GM12878 (cell line): ENCODE results near the gene ARID3A. TPM values are rescaled to one million over a fixed set of nuclear protein-coding genes. Genes with fewer than 3 reads are reported as not detected.

ENCODE experiments used
- ATAC-seq: fragments of 200-7000 bp; cut with Tn5 transposase; 3 replicates; pipeline ENCODE4 v1.9.1; 2020; ENCODE audit warnings: mild to moderate bottlenecking, moderate library complexity
- BruUV-seq: library from RNA; stranded (reverse); fragments of 400-500 nt; replicated peaks from 2 replicates; lab custom pipeline; 2021; lab: Mats Ljungman, UMichigan
- CTCF ChIA-PET: fragments of 300-600 bp; sonication (Branson Sonifier 250); formaldehyde crosslinking; extraction: SDS; loops from one replicate; lab custom pipeline; 2021; ENCODE audit warnings: inconsistent platforms; lab: Yijun Ruan, JAX
- POLR2A ChIA-PET: fragments of 350-600 bp; formaldehyde crosslinking; extraction: SDS; loops from one replicate; lab custom pipeline; 2021; ENCODE audit warnings: inconsistent platforms; lab: Charles Lee
- RAD21 ChIA-PET: fragments of 300-600 bp; sonication (Branson Sonifier 250); formaldehyde crosslinking; loops from one replicate; lab custom pipeline; 2023; ENCODE audit warnings: antibody characterized with exemption; ENCODE audit not compliant: unreplicated experiment; lab: Charles Lee
- SMC1A ChIA-PET: fragments of 300-600 bp; sonication (Branson Sonifier 250); formaldehyde crosslinking; loops from one replicate; lab custom pipeline; 2023; ENCODE audit not compliant: unreplicated experiment, uncharacterized antibody; lab: Charles Lee
- DNase-seq: peaks from one replicate; pipeline ENCODE4 v3.0.0-alpha.2; 2011; ENCODE audit warnings: low read depth, low spot score
- FAIRE-seq: peaks from 3 replicates; lab custom pipeline; 2011; peaks lifted over from hg19 to GRCh38; lab: Jason Lieb, UNC
- H2AFZ ChIP-seq: 2 replicates; pipeline ENCODE4 v1.6.0; 2011; ENCODE audit warnings: low read depth, low read length, control low read depth; ENCODE audit not compliant: control insufficient read depth
- H3K27ac ChIP-seq: 2 replicates; pipeline ENCODE4 v1.5.1; 2011; ENCODE audit warnings: control low read depth; ENCODE audit not compliant: control insufficient read depth, insufficient read depth
- H3K27me3 ChIP-seq, 2 experiments: replicated peaks in 1 of 2; 2 replicates each; pipeline versions ENCODE4 v1.6.0 to v1.6.1; 2011; ENCODE audit warnings: low read length in 1 of 2; ENCODE audit not compliant: control insufficient read depth in 2 of 2, insufficient read depth in 2 of 2
- H3K36me3 ChIP-seq, 2 experiments: 2 replicates each; pipeline ENCODE4 v1.5.1; 2011; ENCODE audit warnings: low read length in 1 of 2; ENCODE audit not compliant: control insufficient read depth in 2 of 2, insufficient read depth in 2 of 2
- H3K4me1 ChIP-seq: 2 replicates; pipeline ENCODE4 v1.6.1; 2011; ENCODE audit warnings: mild to moderate bottlenecking, low read length, moderate library complexity, mixed read lengths; ENCODE audit not compliant: control insufficient read depth, insufficient read depth
- H3K4me2 ChIP-seq: 2 replicates; pipeline ENCODE4 v1.6.0; 2011; ENCODE audit warnings: control low read depth; ENCODE audit not compliant: control insufficient read depth, insufficient read depth
- H3K4me3 ChIP-seq: fragments of 200-600 bp; sonication (generic); 2 replicates; pipeline ENCODE4 v1.5.1; 2016
- H3K79me2 ChIP-seq: 2 replicates; pipeline ENCODE4 v1.6.0; 2011; ENCODE audit warnings: low read length; ENCODE audit not compliant: control insufficient read depth, insufficient read depth
- H3K9ac ChIP-seq: 2 replicates; pipeline ENCODE4 v1.8.0; 2011; ENCODE audit warnings: low read length, control low read depth, mixed read lengths; ENCODE audit not compliant: control insufficient read depth, insufficient read depth
- H3K9me3 ChIP-seq: replicated peaks from 3 replicates; pipeline ENCODE4 v1.5.1; 2011; ENCODE audit warnings: mild to moderate bottlenecking, low read length; ENCODE audit not compliant: control insufficient read depth, insufficient read depth
- H4K20me1 ChIP-seq: 2 replicates; pipeline ENCODE4 v1.6.0; 2011; ENCODE audit not compliant: control insufficient read depth, insufficient read depth
- ATF2 ChIP-seq: IDR thresholded peaks from 2 replicates; pipeline ENCODE4 v1.6.1; 2012; ENCODE audit warnings: low read length, inconsistent platforms
- CREB1 ChIP-seq: IDR thresholded peaks from 2 replicates; pipeline ENCODE4 v1.6.1; 2012; ENCODE audit warnings: low read depth, mild to moderate bottlenecking, inconsistent platforms
- E4F1 ChIP-seq: fragments of 450-650 bp; IDR thresholded peaks from 2 replicates; pipeline ENCODE4 v1.6.1; 2018; ENCODE audit warnings: borderline replicate concordance, mild to moderate bottlenecking; ENCODE audit not compliant: partially characterized antibody
- FOXK2 ChIP-seq: fragments of 450-650 bp; IDR thresholded peaks from 2 replicates; pipeline ENCODE4 v1.6.1; 2017; ENCODE audit warnings: mild to moderate bottlenecking, moderate library complexity
- KAT2A ChIP-seq: conservative IDR thresholded peaks from 2 replicates; pipeline ENCODE4 v1.6.1; 2011; ENCODE audit warnings: low read depth, low read length; ENCODE audit not compliant: control insufficient read depth
- NBN ChIP-seq: fragments of 450-650 bp; IDR thresholded peaks from 2 replicates; pipeline ENCODE4 v1.6.1; 2016
- PAX5 ChIP-seq: IDR thresholded peaks from 2 replicates; pipeline ENCODE4 v1.6.1; 2011; ENCODE audit warnings: low read depth, low read length, borderline replicate concordance
- TCF12 ChIP-seq: IDR thresholded peaks from 2 replicates; pipeline ENCODE4 v1.6.1; 2011; ENCODE audit warnings: low read depth, mild to moderate bottlenecking, low read length
- WGBS: methylation state at CpG from one replicate; pipeline ENCODE4 v1.1.6; 2016; ENCODE audit warnings: low lambda C conversion rate; ENCODE audit not compliant: insufficient replicate concordance, insufficient coverage; ENCODE audit errors: missing lambda C conversion rate; 5-methylcytosine and 5-hydroxymethylcytosine counted together
- in situ Hi-C: fragments of 300-500 bp; cut with MboI; formaldehyde crosslinking; loops from 9 replicates; pipeline ENCODE4 v1.14.3; 2018; ENCODE audit warnings: mixed read lengths
- intact Hi-C: fragments of 100-400 bp; cut with micrococcal nuclease; formaldehyde crosslinking; loops from one replicate; pipeline ENCODE4 v1.14.2; 2022; ENCODE audit not compliant: unreplicated experiment
- polyA plus RNA-seq, 11 experiments: library from polyadenylated mRNA; depleted of rRNA in 4 of 11; unstranded in 6 of 11; stranded (reverse) in 5 of 11; fragments of >200 nt; fragmentation: Nextera tagmentation in 4 of 11; fragmentation: Illumina TruSeq in 1 of 11; extraction: Ambion mirVana in 4 of 11; extraction: Trizol in 1 of 11; gene quantifications; 1 replicate in 1 of 11; 2 replicates in 10 of 11; pipeline versions ENCODE4 v1.2.1 to v1.2.3, GENCODE V29; 2011 to 2016; ENCODE audit warnings: inconsistent platforms in 2 of 11, missing spikeins in 2 of 11, low read depth in 1 of 11
- total RNA-seq, 4 experiments: library from RNA; depleted of rRNA in 3 of 4; stranded (reverse); fragments of >200 nt in 3 of 4; fragmentation: Illumina TruSeq in 1 of 4; extraction: Trizol in 1 of 4; gene quantifications; 2 replicates each; pipeline versions ENCODE4 v1.2.1 to v1.2.3, GENCODE V29; 2013 to 2021
- TF ChIP-seq, protein P1 (sequence below): fragments of 150-350 bp; IDR thresholded peaks from 2 replicates; pipeline ENCODE4 v1.6.1; 2016; ENCODE audit warnings: low read depth, low read length
- TF ChIP-seq, protein P2 (sequence below): fragments of 450-650 bp; IDR thresholded peaks from 2 replicates; pipeline ENCODE4 v1.6.1; 2018; ENCODE audit warnings: mild to moderate bottlenecking, low read depth, moderate library complexity; ENCODE audit not compliant: partially characterized antibody
- TF ChIP-seq, protein P3 (sequence below): IDR thresholded peaks from 2 replicates; pipeline ENCODE4 v1.6.1; 2011; ENCODE audit warnings: low read depth, mild to moderate bottlenecking, low read length, moderate library complexity, borderline replicate concordance; ENCODE audit errors: extremely low read depth

The ARID3A gene
- total and polyA plus RNA-seq, 10 of the 15 experiments (the other 5 are each of a cell fraction or from before 2014, with no cell fraction given), result 0.76 to 70.0 (median 16.7) TPM

GRCh38 chr19:996051-996838, 70.4 kb downstream of the ARID3A start:
- 25% methylated on average over 51 of the region's 64 CpGs for WGBS
- H3K4me2 ChIP-seq, result peak overlapping the region; percentile 27; the same call in 1 of the 2 replicates
- H3K9me3 ChIP-seq, result no peaks in the 10 kb centered on the region
- no peaks in the 10 kb centered on the region for H4K20me1 ChIP-seq
- SMC1A ChIA-PET, result no interaction called here
- FAIRE-seq, result no peak
- ATAC-seq, result peak; percentile 32
- H3K4me1 ChIP-seq, result no peaks in the 10 kb centered on the region; the same call in 1 of the 2 replicates
- no peak overlapping the region for H2AFZ ChIP-seq
- RAD21 ChIA-PET, result interaction anchor here (1.8 to 3.3 kb wide), 2 partner anchors 12 to 73 kb away, joined by 7 to 11 read pairs; partner anchors contain the start of gene WDR18
- POLR2A ChIA-PET, result interaction anchor here (1.5 kb wide), 1 partner anchor 11 kb away, joined by 3 read pairs; no protein-coding TSS in a partner anchor
- H3K9ac ChIP-seq, result no peak overlapping the region
- H3K36me3 ChIP-seq, result no peaks in the 10 kb centered on the region; a peak in 2 of 4 replicates
- H3K4me3 ChIP-seq, result no peak overlapping the region
- no peaks in the 10 kb centered on the region for H3K79me2 ChIP-seq
- no peak for DNase-seq
- CTCF ChIA-PET, result no interaction called here
- in situ Hi-C loops, result no loop called here
- intact Hi-C loops, result loop anchor here (5.0 kb wide), 1 partner anchor 134 kb away; no protein-coding TSS in a partner anchor
- no TSS peak for BruUV-seq
- no peak overlapping the region for H3K27ac ChIP-seq
- peaks cover 3% of the 10 kb centered on the region in 2 experiments; a peak in 3 of 4 replicates for H3K27me3 ChIP-seq
- TF ChIP-seq, protein P1, sequence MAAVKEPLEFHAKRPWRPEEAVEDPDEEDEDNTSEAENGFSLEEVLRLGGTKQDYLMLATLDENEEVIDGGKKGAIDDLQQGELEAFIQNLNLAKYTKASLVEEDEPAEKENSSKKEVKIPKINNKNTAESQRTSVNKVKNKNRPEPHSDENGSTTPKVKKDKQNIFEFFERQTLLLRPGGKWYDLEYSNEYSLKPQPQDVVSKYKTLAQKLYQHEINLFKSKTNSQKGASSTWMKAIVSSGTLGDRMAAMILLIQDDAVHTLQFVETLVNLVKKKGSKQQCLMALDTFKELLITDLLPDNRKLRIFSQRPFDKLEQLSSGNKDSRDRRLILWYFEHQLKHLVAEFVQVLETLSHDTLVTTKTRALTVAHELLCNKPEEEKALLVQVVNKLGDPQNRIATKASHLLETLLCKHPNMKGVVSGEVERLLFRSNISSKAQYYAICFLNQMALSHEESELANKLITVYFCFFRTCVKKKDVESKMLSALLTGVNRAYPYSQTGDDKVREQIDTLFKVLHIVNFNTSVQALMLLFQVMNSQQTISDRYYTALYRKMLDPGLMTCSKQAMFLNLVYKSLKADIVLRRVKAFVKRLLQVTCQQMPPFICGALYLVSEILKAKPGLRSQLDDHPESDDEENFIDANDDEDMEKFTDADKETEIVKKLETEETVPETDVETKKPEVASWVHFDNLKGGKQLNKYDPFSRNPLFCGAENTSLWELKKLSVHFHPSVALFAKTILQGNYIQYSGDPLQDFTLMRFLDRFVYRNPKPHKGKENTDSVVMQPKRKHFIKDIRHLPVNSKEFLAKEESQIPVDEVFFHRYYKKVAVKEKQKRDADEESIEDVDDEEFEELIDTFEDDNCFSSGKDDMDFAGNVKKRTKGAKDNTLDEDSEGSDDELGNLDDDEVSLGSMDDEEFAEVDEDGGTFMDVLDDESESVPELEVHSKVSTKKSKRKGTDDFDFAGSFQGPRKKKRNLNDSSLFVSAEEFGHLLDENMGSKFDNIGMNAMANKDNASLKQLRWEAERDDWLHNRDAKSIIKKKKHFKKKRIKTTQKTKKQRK, result no peak
- no peak for TF ChIP-seq FOXK2
- peak; percentile 75; the same call in 1 of the 2 replicates for TF ChIP-seq CREB1
- no peak for TF ChIP-seq KAT2A
- peak; percentile 57; the same call in 1 of the 2 replicates for TF ChIP-seq TCF12
- no peak for TF ChIP-seq E4F1
- no peak for TF ChIP-seq ATF2
- no peak for TF ChIP-seq PAX5
- peak; percentile 50; the same call in 1 of the 2 replicates for TF ChIP-seq NBN
- TF ChIP-seq, protein P2, sequence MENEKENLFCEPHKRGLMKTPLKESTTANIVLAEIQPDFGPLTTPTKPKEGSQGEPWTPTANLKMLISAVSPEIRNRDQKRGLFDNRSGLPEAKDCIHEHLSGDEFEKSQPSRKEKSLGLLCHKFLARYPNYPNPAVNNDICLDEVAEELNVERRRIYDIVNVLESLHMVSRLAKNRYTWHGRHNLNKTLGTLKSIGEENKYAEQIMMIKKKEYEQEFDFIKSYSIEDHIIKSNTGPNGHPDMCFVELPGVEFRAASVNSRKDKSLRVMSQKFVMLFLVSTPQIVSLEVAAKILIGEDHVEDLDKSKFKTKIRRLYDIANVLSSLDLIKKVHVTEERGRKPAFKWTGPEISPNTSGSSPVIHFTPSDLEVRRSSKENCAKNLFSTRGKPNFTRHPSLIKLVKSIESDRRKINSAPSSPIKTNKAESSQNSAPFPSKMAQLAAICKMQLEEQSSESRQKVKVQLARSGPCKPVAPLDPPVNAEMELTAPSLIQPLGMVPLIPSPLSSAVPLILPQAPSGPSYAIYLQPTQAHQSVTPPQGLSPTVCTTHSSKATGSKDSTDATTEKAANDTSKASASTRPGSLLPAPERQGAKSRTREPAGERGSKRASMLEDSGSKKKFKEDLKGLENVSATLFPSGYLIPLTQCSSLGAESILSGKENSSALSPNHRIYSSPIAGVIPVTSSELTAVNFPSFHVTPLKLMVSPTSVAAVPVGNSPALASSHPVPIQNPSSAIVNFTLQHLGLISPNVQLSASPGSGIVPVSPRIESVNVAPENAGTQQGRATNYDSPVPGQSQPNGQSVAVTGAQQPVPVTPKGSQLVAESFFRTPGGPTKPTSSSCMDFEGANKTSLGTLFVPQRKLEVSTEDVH, result no peak
- TF ChIP-seq, protein P3, sequence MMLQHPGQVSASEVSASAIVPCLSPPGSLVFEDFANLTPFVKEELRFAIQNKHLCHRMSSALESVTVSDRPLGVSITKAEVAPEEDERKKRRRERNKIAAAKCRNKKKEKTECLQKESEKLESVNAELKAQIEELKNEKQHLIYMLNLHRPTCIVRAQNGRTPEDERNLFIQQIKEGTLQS, result no peak
